Naive thymus-derived CD4-positive, alpha-beta T cell (primary cell): ENCODE measurements around the gene ADGRD1. TPM values are rescaled to one million over a fixed set of nuclear protein-coding genes. Genes with fewer than 3 reads are reported as not detected.

Experiments
- ATAC-seq: fragments of 150-1000 bp; cut with Tn5 transposase; 2 replicates; pipeline ENCODE4 v1.10.0; 2021; ENCODE audit warnings: mild to moderate bottlenecking, moderate library complexity
- CTCF ChIA-PET: fragments of 350-600 bp; sonication (Branson Sonifier 250); formaldehyde crosslinking; loops from one replicate; lab custom pipeline; 2021; ENCODE audit warnings: antibody characterized with exemption; lab: Charles Lee
- POLR2A ChIA-PET: fragments of 350-600 bp; sonication (Branson Sonifier 250); formaldehyde crosslinking; loops from one replicate; lab custom pipeline; 2021; ENCODE audit warnings: antibody characterized with exemption, inconsistent platforms; lab: Charles Lee
- DNase-seq, 9 donors: peaks; one replicate each; pipeline versions ENCODE4 v3.0.0 to v3.0.0-alpha.2; 2020 to 2022; ENCODE audit warnings: mixed read lengths in 1 of 9
- H3K27ac ChIP-seq: one replicate; pipeline ENCODE4 v1.7.0; 2013; ENCODE audit warnings: mild to moderate bottlenecking, low read depth, low read length, moderate library complexity
- H3K27me3 ChIP-seq, 2 donors: one replicate each; pipeline ENCODE4 v1.7.0; 2013; ENCODE audit warnings: low read length in 2 of 2, mild to moderate bottlenecking in 2 of 2, moderate library complexity in 2 of 2; ENCODE audit not compliant: control insufficient read depth in 2 of 2, insufficient read depth in 2 of 2
- H3K36me3 ChIP-seq, 3 experiments: 1 replicate in 2 of 3; 2 replicates in 1 of 3; pipeline ENCODE4 v1.7.0; 2013; ENCODE audit warnings: low read length in 3 of 3, mild to moderate bottlenecking in 3 of 3, moderate library complexity in 1 of 3; ENCODE audit not compliant: insufficient read depth in 3 of 3, control insufficient read depth in 2 of 3
- H3K4me1 ChIP-seq, 2 donors: one replicate each; pipeline ENCODE4 v1.7.0; 2013; ENCODE audit warnings: low read length in 2 of 2, mild to moderate bottlenecking in 2 of 2, moderate library complexity in 1 of 2; ENCODE audit not compliant: control insufficient read depth in 2 of 2, insufficient read depth in 2 of 2
- H3K4me3 ChIP-seq: 2 replicates; pipeline ENCODE4 v1.7.0; 2013; ENCODE audit warnings: mild to moderate bottlenecking, low read length
- H3K9me3 ChIP-seq, 3 experiments: 1 replicate in 2 of 3; 2 replicates in 1 of 3; pipeline ENCODE4 v1.7.0; 2013; ENCODE audit warnings: low read length in 3 of 3; ENCODE audit not compliant: control insufficient read depth in 2 of 3
- H3K27ac Mint-ChIP-seq, 9 donors: one replicate each; pipeline ENCODE4 v1.8.0; 2020 to 2022; ENCODE audit warnings: mixed read lengths in 9 of 9, mild to moderate bottlenecking in 8 of 9, moderate library complexity in 5 of 9, inconsistent platforms in 2 of 9
- H3K27me3 Mint-ChIP-seq, 5 donors: one replicate each; pipeline ENCODE4 v1.8.0; 2021 to 2022; ENCODE audit warnings: mixed read lengths in 5 of 5, mild to moderate bottlenecking in 1 of 5
- H3K36me3 Mint-ChIP-seq, 5 donors: one replicate each; pipeline ENCODE4 v1.8.0; 2020 to 2022; ENCODE audit warnings: mixed read lengths in 5 of 5, mild to moderate bottlenecking in 3 of 5, inconsistent platforms in 1 of 5
- H3K4me1 Mint-ChIP-seq, 7 donors: one replicate each; pipeline ENCODE4 v1.8.0; 2020 to 2022; ENCODE audit warnings: mixed read lengths in 7 of 7, mild to moderate bottlenecking in 3 of 7, inconsistent platforms in 1 of 7
- H3K4me3 Mint-ChIP-seq, 10 donors: one replicate each; pipeline ENCODE4 v1.8.0; 2020 to 2022; ENCODE audit warnings: mild to moderate bottlenecking in 10 of 10, mixed read lengths in 10 of 10, moderate library complexity in 6 of 10, inconsistent platforms in 2 of 10
- H3K9me3 Mint-ChIP-seq, 11 donors: one replicate each; pipeline ENCODE4 v1.8.0; 2020 to 2022; ENCODE audit warnings: mixed read lengths in 11 of 11, mild to moderate bottlenecking in 4 of 11, inconsistent platforms in 1 of 11, moderate library complexity in 1 of 11
- intact Hi-C, 2 donors: fragments of 100-400 bp; cut with micrococcal nuclease; formaldehyde crosslinking; loops; one replicate each; pipeline ENCODE4 v1.15.1; 2023
- polyA plus RNA-seq, 2 donors: library from polyadenylated mRNA; unstranded; fragments of 300-500 nt; fragmentation: Illumina TruSeq; gene quantifications; one replicate each; pipeline ENCODE4 v1.2.3, GENCODE V29; 2021
- total RNA-seq, 6 experiments: library from RNA in 5 of 6; stranded (reverse) in 5 of 6; gene quantifications; 1 replicate in 5 of 6; 2 replicates in 1 of 6; pipeline ENCODE4 v1.2.3 and lab custom pipeline; 2021 to 2026

ADGRD1 gene
- total and polyA plus RNA-seq, 7 experiments from 2014 or later, result 0.41 to 11.9 (median 1.6) TPM; not detected in 4

- H3K27ac Mint-ChIP-seq, result no peak overlapping the region
- no peak overlapping the region for H3K4me3 Mint-ChIP-seq
- intact Hi-C loops, result no loop called here
- no peaks in the 10 kb centered on the region for H3K27me3 ChIP-seq
- peaks cover 0 to 2% (median 0%) of the 10 kb centered on the region in 7 donors for H3K4me1 Mint-ChIP-seq
- ChIA-PET CTCF (interaction anchor here (1.0 kb wide), 1 partner anchor 146 kb away, joined by 3 read pairs; no protein-coding TSS in a partner anchor), POLR2A (no interaction called here)
- no peaks in the 10 kb centered on the region for H3K9me3 Mint-ChIP-seq
- no peaks in the 10 kb centered on the region for H3K4me1 ChIP-seq
- no peaks in the 10 kb centered on the region for H3K9me3 ChIP-seq
- H3K27me3 Mint-ChIP-seq, result peaks cover 0 to 6% (median 5%) of the 10 kb centered on the region in 5 donors
- DNase-seq (no peak), ATAC-seq (no peak)
- H3K36me3 Mint-ChIP-seq, result no peaks in the 10 kb centered on the region
- no peak overlapping the region for H3K4me3 ChIP-seq
- no peaks in the 10 kb centered on the region for H3K36me3 ChIP-seq
- H3K27ac ChIP-seq, result no peak overlapping the region
Observed at GRCh38 chr12:130972586-130972950, 18.9 kb downstream of the ADGRD1 start.

DNA sequence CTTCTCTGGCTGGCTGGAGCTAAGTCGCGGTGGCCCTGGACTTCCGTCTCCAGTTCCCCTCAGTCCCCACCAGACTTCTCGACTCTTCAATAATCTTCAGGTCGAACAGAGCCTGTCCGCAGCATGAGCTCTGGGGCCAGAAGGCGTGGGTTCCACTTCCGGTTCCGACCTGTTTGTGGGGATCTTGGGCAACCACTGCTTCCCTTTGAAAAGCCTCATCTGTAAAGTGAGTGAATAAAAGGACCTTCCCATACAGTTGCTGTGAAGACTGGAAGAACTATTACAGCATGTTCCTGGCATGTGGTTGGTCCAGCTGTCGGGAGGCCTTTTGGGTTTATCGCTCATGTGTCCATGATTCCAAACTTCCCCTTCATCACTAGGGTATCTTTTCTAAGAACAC is 19.4 kb downstream of the ADGRD1 start:
- peaks cover 0 to 6% (median 3%) of the 10 kb centered on the region in 5 donors for H3K27me3 Mint-ChIP-seq
- peaks cover 0 to 2% (median 0%) of the 10 kb centered on the region in 7 donors for H3K4me1 Mint-ChIP-seq
- H3K27ac Mint-ChIP-seq, result no peak overlapping the region
- POLR2A ChIA-PET, result no interaction called here
- no peaks in the 10 kb centered on the region for H3K9me3 ChIP-seq
- H3K9me3 Mint-ChIP-seq, result no peaks in the 10 kb centered on the region
- no peak overlapping the region for H3K4me3 ChIP-seq
- intact Hi-C loops, result no loop called here
- DNase-seq (no peak), ATAC-seq (no peak)
- no peaks in the 10 kb centered on the region for H3K36me3 ChIP-seq
- H3K4me1 ChIP-seq, result no peaks in the 10 kb centered on the region
- H3K36me3 Mint-ChIP-seq, result no peaks in the 10 kb centered on the region
- H3K4me3 Mint-ChIP-seq, result no peak overlapping the region
- CTCF ChIA-PET, result interaction anchor here (1.0 kb wide), 1 partner anchor 147 kb away, joined by 3 read pairs; no protein-coding TSS in a partner anchor
- H3K27me3 ChIP-seq, result no peaks in the 10 kb centered on the region
- H3K27ac ChIP-seq, result no peak overlapping the region

DNA sequence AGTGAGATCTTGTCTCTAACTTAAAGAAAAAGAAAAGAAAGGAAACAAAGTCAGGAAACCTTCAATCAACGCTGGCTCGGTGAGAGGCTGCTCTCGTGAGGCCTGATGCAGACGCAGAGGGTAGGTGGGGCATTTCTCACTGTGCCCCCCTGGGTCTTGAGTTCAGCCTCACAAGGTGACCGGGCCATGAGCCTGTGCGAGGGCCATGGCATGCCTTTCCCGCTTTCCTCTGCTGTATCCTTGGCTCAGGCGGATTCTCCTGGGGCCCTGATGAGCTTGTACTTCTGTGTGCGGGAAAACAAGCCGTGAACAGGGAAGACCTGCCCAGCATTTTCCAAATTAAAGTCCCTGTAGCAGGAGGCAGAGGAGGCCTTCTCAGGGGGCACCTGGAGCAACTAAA is 20.2 kb downstream of the ADGRD1 start:
- Mint-ChIP-seq H3K36me3 (no peaks in the 10 kb centered on the region), H3K4me1 (peaks cover 0 to 2% (median 0%) of the 10 kb centered on the region in 7 donors), H3K9me3 (no peaks in the 10 kb centered on the region), H3K27me3 (peaks cover 0 to 5% (median 3%) of the 10 kb centered on the region in 5 donors), H3K4me3 (no peak overlapping the region), H3K27ac (no peak overlapping the region)
- Histone ChIP-seq H3K27me3 (no peaks in the 10 kb centered on the region), H3K36me3 (no peaks in the 10 kb centered on the region), H3K4me1 (no peaks in the 10 kb centered on the region), H3K9me3 (no peaks in the 10 kb centered on the region), H3K27ac (no peak overlapping the region), H3K4me3 (no peak overlapping the region)
- no peak for ATAC-seq
- ChIA-PET POLR2A (no interaction called here), CTCF (no interaction called here)
- intact Hi-C loops, result no loop called here
- no peak for DNase-seq

GRCh38 chr12:130975116-130975515 is 21.4 kb downstream of the ADGRD1 start:
- ChIA-PET POLR2A (no interaction called here), CTCF (no interaction called here)
- ATAC-seq, result no peak
- no peak for DNase-seq
- Mint-ChIP-seq H3K4me3 (no peak overlapping the region), H3K9me3 (no peaks in the 10 kb centered on the region), H3K27me3 (peaks cover 0 to 5% (median 0%) of the 10 kb centered on the region in 5 donors), H3K27ac (no peak overlapping the region), H3K36me3 (no peaks in the 10 kb centered on the region), H3K4me1 (peaks cover 0 to 2% (median 0%) of the 10 kb centered on the region in 7 donors)
- Histone ChIP-seq H3K27me3 (no peaks in the 10 kb centered on the region), H3K4me1 (no peaks in the 10 kb centered on the region), H3K4me3 (no peak overlapping the region), H3K9me3 (no peaks in the 10 kb centered on the region), H3K36me3 (no peaks in the 10 kb centered on the region), H3K27ac (no peak overlapping the region)
- intact Hi-C loops, result no loop called here

GRCh38 chr12:130976171-130976720 is 22.5 kb downstream of the ADGRD1 start:
- ChIA-PET CTCF (no interaction called here), POLR2A (no interaction called here)
- no peaks in the 10 kb centered on the region for H3K36me3 Mint-ChIP-seq
- Histone ChIP-seq H3K4me1 (no peaks in the 10 kb centered on the region), H3K27me3 (no peaks in the 10 kb centered on the region), H3K27ac (no peak overlapping the region), H3K36me3 (no peaks in the 10 kb centered on the region), H3K4me3 (no peak overlapping the region), H3K9me3 (no peaks in the 10 kb centered on the region)
- ATAC-seq (no peak), DNase-seq (no peak)
- intact Hi-C loops, result no loop called here
- H3K27ac Mint-ChIP-seq, result no peak overlapping the region
- peaks cover 0 to 6% (median 0%) of the 10 kb centered on the region in 5 donors for H3K27me3 Mint-ChIP-seq
- H3K9me3 Mint-ChIP-seq, result no peaks in the 10 kb centered on the region
- peaks cover 0 to 6% (median 0%) of the 10 kb centered on the region in 7 donors for H3K4me1 Mint-ChIP-seq
- H3K4me3 Mint-ChIP-seq, result no peak overlapping the region

DNA sequence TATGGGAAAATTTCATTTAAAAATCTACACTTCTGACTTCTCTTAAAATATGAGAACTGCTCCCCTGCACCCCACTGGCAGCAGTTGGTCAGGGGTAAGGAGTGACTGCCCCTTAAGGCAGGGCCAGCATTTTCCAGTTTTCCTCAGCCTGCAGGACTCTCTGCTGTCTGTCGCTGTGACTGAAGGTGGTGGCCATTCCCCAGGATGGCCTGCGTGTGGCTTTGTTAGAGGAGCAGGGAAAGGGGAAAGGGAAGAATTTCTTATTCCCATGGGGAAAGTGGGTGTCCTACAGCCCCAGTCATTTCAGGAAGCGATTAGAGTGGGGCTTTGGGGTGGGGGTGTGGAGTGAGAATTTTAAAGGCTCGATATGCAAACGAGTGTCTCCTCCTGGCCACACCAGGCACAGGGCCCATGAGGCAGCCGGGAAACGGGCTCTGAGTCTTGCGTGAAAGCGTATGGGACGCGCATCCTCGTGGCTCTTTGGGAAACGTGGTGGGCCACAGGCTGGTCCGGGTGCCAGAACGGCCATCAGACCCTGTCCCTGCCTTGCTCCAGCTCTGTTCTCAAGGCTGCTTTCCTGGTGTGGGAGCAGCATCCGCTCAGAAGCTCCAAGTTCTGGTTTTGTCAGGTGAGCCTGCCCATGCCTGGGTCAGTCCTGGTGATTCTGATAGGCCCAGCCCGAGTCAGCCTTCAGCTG is 23.5 kb downstream of the ADGRD1 start:
- ATAC-seq (no peak), DNase-seq (no peak)
- H3K27me3 Mint-ChIP-seq, result peaks cover 0 to 8% (median 5%) of the 10 kb centered on the region in 5 donors
- no peak overlapping the region for H3K27ac ChIP-seq
- H3K9me3 ChIP-seq, result no peaks in the 10 kb centered on the region
- no peaks in the 10 kb centered on the region for H3K27me3 ChIP-seq
- H3K27ac Mint-ChIP-seq, result no peak overlapping the region
- no peaks in the 10 kb centered on the region for H3K36me3 Mint-ChIP-seq
- ChIA-PET POLR2A (no interaction called here), CTCF (no interaction called here)
- H3K4me3 ChIP-seq, result no peak overlapping the region
- peaks cover 0 to 6% (median 0%) of the 10 kb centered on the region in 7 donors for H3K4me1 Mint-ChIP-seq
- H3K4me3 Mint-ChIP-seq, result no peak overlapping the region
- H3K9me3 Mint-ChIP-seq, result no peaks in the 10 kb centered on the region
- intact Hi-C loops, result no loop called here
- no peaks in the 10 kb centered on the region for H3K36me3 ChIP-seq
- no peaks in the 10 kb centered on the region for H3K4me1 ChIP-seq

GRCh38 chr12:130977743-130978095 is 24.0 kb downstream of the ADGRD1 start:
- no peaks in the 10 kb centered on the region for H3K4me1 ChIP-seq
- H3K27me3 Mint-ChIP-seq, result peaks cover 0 to 13% (median 10%) of the 10 kb centered on the region in 5 donors
- peaks cover 0 to 6% (median 0%) of the 10 kb centered on the region in 7 donors for H3K4me1 Mint-ChIP-seq
- no peak for ATAC-seq
- intact Hi-C loops, result no loop called here
- no peak overlapping the region for H3K27ac ChIP-seq
- H3K36me3 ChIP-seq, result no peaks in the 10 kb centered on the region
- H3K9me3 ChIP-seq, result no peaks in the 10 kb centered on the region
- H3K27me3 ChIP-seq, result no peaks in the 10 kb centered on the region
- no peak overlapping the region for H3K27ac Mint-ChIP-seq
- no peaks in the 10 kb centered on the region for H3K9me3 Mint-ChIP-seq
- no peak overlapping the region for H3K4me3 ChIP-seq
- no peak for DNase-seq
- no peak overlapping the region for H3K4me3 Mint-ChIP-seq
- ChIA-PET POLR2A (no interaction called here), CTCF (no interaction called here)
- H3K36me3 Mint-ChIP-seq, result no peaks in the 10 kb centered on the region
